GM20000 (cell line): ENCODE results near the gene PHOX2B.

Experiments
- DNase-seq: peaks from one replicate; pipeline ENCODE4 v3.0.0; 2012; ENCODE audit warnings: low spot score
- CTCF ChIP-seq: IDR thresholded peaks from 2 replicates; pipeline ENCODE4 v1.5.1; 2012; ENCODE audit warnings: mild to moderate bottlenecking, control low read depth; ENCODE audit errors: extremely low read depth, missing control alignments

Gene PHOX2B

GRCh38 chr4:41748571-41749475, at the start of gene PHOX2B:
PHOX2B (minus strand) TSS chr4:41748725; CDS start chr4:41748610, 115 bp downstream.
- DNase-seq, result no peak
- TF ChIP-seq CTCF, result no peak

GRCh38 chr4:41797260-41797659, 48.7 kb upstream of the PHOX2B start:
- no peak for TF ChIP-seq CTCF
- no peak for DNase-seq

- no peak for TF ChIP-seq CTCF
- no peak for DNase-seq
These were observed 48.2 kb upstream of the PHOX2B start for GRCh38 chr4:41796545-41797210.

- DNase-seq, result no peak
- no peak for TF ChIP-seq CTCF
These were observed 47.4 kb upstream of the PHOX2B start for GRCh38 chr4:41795796-41796385.

GRCh38 chr4:41792166-41792565, 43.6 kb upstream of the PHOX2B start:
- no peak for DNase-seq
- TF ChIP-seq CTCF, result no peak

- no peak for TF ChIP-seq CTCF
These were observed 43.0 kb upstream of the PHOX2B start for GRCh38 chr4:41791557-41791956.

GRCh38 chr4:41787931-41788330, 39.4 kb upstream of the PHOX2B start:
- no peak for DNase-seq
- TF ChIP-seq CTCF, result no peak

More at GRCh38 chr4:41791557-41791956, 43.0 kb upstream of the PHOX2B start:
- no peak for DNase-seq
